ENCODE data around the gene OR5AS1.
"Not testable (repeated sequence)": the region's sequence is repeated elsewhere in the genome, so short reads cannot be mapped to it uniquely, and the experiment has no call there.

The OR5AS1 gene

DNA sequence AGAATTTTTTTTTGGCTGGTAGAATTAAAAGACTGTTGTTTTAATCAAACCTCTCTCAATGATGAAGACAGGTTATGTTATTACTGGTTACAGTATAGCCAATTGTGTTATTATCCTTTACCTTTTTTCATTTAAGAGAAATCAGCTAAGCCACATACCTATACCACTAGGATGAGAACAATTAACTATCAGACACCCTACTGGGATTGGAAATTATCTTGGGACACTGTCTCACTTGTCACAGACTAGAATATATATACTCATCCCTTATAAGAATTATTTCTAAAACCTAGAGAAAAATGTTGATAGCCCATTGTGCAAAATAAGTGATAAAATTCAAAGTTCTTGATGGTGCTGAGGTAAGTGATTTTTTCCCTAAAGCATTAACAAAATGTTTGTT is at the start of gene OR5AS1:
Gene OR5AS1, plus strand, starts transcription at position 301 of the 400 bp plus-strand sequence. CDS start 2,765 bp downstream, outside the sequence.
- no peak for DNase-seq (ENCODE audit: low read depth)

DNA sequence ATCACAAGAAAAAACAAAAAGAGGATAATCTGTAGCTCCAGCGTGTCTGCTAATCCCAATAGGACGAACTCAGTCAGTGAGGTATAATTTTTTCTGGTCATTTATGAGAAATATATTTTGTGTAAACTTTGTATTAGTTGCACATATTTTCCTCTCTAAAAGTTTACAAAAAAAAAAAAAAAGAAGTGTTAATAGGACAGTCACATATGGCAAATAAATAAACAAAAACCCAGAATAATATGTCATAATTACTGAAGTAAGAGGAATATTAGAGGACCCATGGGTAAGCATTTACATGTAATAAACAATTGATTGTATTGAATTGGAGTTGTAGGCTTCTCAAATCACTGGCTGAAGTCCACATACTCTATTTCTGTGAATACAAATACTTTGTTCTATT is 32.9 kb upstream of the OR5AS1 start, which contains the start of gene OR5F1:
Gene OR5F1, minus strand, starts transcription at position 101 of the 400 bp plus-strand sequence. Its CDS starts 0 bp downstream, at position 101.
- no peak for DNase-seq (ENCODE audit: low read depth)

DNA sequence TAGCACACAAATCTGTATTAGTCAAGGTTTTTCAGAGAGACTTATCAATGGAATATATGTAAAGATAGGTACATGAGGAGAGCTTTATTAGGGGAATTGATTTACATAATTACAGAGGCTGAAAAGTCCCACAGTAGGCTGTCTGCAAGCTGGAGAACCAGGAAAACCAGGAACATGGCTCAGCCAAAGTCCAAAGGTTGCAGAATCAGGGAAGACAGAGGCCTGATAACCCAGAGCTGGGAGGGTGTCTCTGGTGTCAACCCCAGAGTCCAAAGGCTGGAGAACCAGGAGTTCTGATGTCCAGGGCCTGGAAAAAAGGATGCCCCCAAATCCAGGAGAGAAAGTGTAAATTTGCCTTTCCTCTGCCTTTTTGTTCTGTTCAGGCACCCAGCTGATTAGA is 16.7 kb upstream of the OR5AS1 start:
- no peak for DNase-seq (ENCODE audit: low read depth)

DNA sequence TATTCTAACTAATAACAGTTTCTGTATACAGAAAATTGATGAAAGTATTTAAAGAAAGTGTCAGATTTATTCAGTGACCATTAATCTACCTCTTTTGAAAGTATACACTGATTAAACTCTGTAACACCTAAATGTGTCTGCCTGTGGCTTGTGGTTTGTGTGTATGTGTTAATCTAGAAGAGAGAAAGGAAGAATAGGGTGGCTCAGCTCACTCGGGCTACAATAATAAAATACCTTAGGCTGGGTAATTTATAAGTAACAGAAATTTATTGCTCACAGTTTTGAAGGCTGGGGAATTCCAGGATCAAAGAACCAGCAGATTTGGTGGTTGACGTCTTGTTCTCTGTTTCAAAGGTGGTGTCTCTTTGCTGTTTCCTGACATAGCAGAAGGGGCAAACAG is 13.6 kb upstream of the OR5AS1 start:
- no peak for DNase-seq (ENCODE audit: low read depth)

DNA sequence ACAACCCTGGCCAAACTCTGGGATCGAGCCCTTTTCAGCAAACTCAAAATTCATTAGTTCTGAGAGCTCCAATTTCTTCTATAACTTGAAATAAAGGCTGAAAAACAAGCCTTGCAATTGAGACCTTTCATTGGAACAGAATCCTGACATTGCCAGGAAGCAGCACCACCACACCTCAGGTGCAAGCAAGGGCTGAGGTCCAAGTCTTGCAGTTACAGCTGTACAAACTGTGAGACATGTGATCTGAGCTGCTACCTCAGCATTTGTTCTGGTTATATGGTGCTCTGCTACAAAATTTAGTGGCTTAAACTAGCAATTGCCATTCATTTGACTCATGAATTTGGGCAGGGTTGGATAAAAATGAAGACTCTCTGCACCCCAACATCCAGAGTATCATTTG is 18.1 kb downstream of the OR5AS1 start:
- no peak for DNase-seq (ENCODE audit: low read depth)

DNA sequence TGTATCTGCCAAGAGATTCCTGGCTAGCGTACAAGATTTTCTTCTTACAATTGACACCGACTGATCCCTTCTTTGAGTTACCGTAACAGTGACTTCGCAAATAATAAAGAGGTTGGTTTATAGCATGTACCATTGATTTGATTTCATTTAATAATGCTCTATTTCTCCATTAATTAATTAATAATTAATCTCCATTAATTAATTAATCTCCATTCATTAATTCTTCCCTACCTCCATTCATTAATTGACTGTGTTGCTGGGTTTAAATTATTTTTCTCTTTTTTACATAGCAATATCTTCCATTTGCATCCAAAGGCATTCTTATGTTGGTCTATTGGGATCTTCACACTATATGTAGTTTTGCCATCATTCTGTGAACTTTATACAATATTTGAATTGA is 21.0 kb downstream of the OR5AS1 start:
- no peak for DNase-seq (ENCODE audit: low read depth)

DNA sequence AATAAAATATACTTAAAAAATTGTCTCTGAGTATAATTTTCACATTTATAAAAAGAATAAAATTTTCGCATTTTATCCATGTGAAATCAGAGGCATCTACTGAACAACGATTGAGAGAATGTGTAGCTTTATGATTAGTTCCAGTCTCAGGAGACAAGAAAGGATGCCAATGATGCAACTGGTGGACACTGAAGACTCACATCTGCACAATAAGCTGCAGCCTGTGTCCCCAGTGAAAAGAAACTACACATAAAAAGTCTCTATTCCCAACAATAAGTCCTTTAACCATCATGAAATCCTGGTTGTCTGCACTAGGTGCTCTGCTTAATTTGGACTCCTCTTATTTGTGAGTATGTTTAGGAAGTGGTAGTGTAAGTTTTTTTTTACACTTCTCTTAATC is 22.0 kb downstream of the OR5AS1 start:
- no peak for DNase-seq (ENCODE audit: low read depth)

DNA sequence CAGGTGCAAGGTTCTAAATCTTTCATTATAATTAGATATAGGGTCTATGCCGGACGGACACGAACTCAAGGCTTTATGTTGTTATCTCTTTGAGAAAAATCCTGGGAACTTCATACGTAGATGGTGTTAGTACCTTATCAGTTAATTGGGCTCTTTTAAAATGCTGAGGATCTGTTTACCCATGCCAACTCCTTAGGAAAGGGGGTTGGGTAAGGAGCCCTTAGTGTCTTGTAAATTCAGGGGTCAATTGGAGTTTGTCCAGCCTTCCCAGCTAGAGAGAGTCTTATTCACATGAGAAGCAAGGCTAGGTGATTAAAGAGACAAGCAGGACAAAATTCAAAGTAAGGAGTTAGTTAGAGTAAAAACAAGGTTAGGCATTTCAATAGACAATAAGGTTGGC is 28.9 kb downstream of the OR5AS1 start:
- DNase-seq (ENCODE audit: low read depth), result not testable (repeated sequence)

DNA sequence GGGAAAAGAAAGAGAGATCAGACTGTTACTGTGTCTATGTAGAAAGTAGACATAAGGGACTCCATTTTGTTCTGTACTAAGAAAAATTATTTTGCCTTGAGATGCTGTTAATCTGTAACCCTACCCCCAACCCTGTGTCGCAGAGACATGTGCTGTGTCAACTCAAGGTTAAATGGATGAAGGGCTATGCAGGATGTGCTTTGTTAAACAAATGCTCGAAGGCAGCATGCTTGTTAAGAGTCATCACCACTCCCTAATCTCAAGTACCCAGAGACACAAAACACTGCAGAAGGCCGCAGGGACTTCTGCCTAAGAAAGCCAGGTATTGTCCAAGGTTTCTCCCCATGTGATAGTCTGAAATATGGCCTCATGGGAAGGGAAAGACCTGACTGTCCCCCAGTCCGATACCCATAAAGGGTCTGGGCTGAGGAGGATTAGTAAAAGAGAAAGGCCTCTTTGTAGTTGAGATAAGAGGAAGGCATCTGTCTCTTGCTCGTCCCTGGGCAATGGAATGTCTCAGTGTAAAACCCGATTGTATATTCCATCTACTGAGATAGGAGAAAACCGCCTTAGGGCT is 30.3 kb downstream of the OR5AS1 start:
- DNase-seq (ENCODE audit: low read depth), result not testable (repeated sequence)

DNA sequence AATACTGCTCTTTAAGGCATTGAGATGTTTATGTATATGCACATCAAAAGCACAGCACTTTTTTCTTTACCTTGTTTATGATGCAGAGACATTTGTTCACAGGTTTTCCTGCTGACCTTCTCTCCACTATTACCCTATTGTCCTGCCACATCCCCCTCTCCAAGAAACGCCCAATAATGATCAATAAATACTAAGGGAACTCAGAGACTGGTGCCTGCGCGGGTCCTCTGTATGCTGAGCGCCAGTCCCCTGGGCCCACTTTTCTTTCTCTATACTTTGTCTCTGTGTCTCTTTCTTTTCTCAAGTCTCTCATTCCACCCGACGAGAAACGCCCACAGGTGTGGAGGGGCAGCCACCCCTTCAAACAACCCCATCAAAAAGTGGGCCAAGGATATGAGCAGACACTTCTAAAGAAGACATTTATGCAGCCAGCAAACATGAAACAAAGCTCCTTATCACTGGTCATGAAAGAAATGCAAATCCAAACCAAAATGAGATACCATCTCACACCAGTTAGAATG is 30.9 kb downstream of the OR5AS1 start:
- DNase-seq (ENCODE audit: low read depth), result not testable (repeated sequence)

DNA sequence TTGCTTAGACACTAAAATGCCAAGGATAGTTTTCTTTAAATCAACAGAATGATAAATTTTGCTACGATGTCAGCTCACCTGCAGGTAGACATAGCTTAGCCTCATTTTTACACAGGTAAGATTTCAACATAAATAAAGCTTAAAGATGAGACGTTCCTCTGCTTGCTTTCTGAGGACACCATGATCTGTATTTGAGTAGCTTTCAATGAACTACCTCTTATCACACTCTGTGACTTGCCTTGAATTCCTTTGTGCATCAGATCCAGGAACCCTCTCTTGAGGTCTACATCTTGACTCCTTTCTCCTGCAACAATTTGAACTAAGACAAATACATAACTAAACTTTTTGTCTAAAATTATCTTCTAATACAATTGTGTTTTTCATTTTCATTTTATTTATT is 39.5 kb downstream of the OR5AS1 start:
- DNase-seq (ENCODE audit: low read depth), result no peak

All from stimulated activated CD8-positive, alpha-beta memory T cell treated with anti-CD3 and anti-CD28 coated beads, Interleukin-12 subunit alpha, Interleukin-12 subunit beta, amount 100 ng/mL, for 4 hours (primary cell).